Endothelial cell (in vitro differentiated cells): Measurements from ENCODE around the gene RPL22L1. TPM values are rescaled to one million over a fixed set of nuclear protein-coding genes. Genes with fewer than 3 reads are reported as not detected.

Source experiments
- DNase-seq: peaks from one replicate; pipeline ENCODE4 v3.0.0; 2021; ENCODE audit warnings: low spot score
- H3K27ac Mint-ChIP-seq: one replicate; pipeline ENCODE4 v1.8.0; 2021; ENCODE audit warnings: mixed read lengths, inconsistent platforms; ENCODE audit not compliant: unreplicated experiment
- H3K27me3 Mint-ChIP-seq: one replicate; pipeline ENCODE4 v1.8.0; 2021; ENCODE audit warnings: mild to moderate bottlenecking, moderate library complexity, mixed read lengths, inconsistent platforms; ENCODE audit not compliant: unreplicated experiment
- H3K36me3 Mint-ChIP-seq: one replicate; pipeline ENCODE4 v1.8.0; 2021; ENCODE audit warnings: mild to moderate bottlenecking, low read depth, mixed read lengths, inconsistent platforms; ENCODE audit not compliant: unreplicated experiment
- H3K4me1 Mint-ChIP-seq: one replicate; pipeline ENCODE4 v1.8.0; 2021; ENCODE audit warnings: mild to moderate bottlenecking, mixed read lengths, inconsistent platforms; ENCODE audit not compliant: unreplicated experiment
- H3K4me3 Mint-ChIP-seq: one replicate; pipeline ENCODE4 v1.8.0; 2021; ENCODE audit warnings: mild to moderate bottlenecking, mixed read lengths, inconsistent platforms; ENCODE audit not compliant: unreplicated experiment
- H3K9me3 Mint-ChIP-seq: one replicate; pipeline ENCODE4 v1.8.0; 2021; ENCODE audit warnings: mixed read lengths, inconsistent platforms; ENCODE audit not compliant: unreplicated experiment
- total RNA-seq: library from RNA; stranded (reverse); fragmentation: NEBNext Ultra II Directional; extraction: Animal tissue kit (Norgen Biotek cat#: 25700); gene quantifications from one replicate; pipeline ENCODE4 v1.2.1, GENCODE V29; 2021; ENCODE audit not compliant: unreplicated experiment
- TF ChIP-seq, protein P1 (sequence below): fragments of 200-600 bp; sonication (generic); IDR thresholded peaks from one replicate; pipeline ENCODE4 v1.5.0; 2021; ENCODE audit warnings: antibody characterized with exemption; ENCODE audit not compliant: unreplicated experiment

The RPL22L1 gene
- total RNA-seq, 1 donor from 2014 or later = 22.0 TPM

DNA sequence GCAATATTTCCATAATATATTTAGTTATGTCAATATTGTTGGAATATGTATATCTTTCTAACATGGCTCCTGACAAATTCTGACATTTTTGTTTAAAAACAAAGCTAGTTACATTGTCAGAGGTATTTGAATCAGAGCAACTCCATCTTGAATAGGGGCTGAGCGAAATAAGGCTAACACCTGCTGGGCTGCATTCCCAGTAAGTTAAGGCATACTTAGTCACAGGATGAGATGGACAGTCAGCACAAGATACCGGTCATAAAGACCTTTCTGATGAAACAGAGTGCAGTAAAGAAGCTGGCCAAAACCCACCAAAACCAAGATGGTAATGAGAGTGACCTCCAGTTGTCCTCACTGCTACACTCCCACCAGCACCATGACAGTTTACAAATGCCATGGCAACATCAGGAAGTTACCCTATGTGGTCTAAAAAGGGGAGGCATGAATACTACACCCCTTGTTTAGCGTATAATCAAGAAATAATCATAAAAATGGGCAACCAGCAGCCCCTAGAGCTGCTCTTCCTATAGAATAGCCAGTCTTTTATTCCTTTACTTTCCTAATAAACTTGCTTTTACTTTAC lies 30.4 kb downstream of the RPL22L1 start:
- H3K4me3 Mint-ChIP-seq = no peak overlapping the region
- H3K27me3 Mint-ChIP-seq = no peaks in the 10 kb centered on the region
- TF ChIP-seq, protein P1, sequence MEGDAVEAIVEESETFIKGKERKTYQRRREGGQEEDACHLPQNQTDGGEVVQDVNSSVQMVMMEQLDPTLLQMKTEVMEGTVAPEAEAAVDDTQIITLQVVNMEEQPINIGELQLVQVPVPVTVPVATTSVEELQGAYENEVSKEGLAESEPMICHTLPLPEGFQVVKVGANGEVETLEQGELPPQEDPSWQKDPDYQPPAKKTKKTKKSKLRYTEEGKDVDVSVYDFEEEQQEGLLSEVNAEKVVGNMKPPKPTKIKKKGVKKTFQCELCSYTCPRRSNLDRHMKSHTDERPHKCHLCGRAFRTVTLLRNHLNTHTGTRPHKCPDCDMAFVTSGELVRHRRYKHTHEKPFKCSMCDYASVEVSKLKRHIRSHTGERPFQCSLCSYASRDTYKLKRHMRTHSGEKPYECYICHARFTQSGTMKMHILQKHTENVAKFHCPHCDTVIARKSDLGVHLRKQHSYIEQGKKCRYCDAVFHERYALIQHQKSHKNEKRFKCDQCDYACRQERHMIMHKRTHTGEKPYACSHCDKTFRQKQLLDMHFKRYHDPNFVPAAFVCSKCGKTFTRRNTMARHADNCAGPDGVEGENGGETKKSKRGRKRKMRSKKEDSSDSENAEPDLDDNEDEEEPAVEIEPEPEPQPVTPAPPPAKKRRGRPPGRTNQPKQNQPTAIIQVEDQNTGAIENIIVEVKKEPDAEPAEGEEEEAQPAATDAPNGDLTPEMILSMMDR = no peak
- H3K27ac Mint-ChIP-seq = no peak overlapping the region
- peaks cover 11% of the 10 kb centered on the region for H3K4me1 Mint-ChIP-seq
- no peaks in the 10 kb centered on the region for H3K36me3 Mint-ChIP-seq
- DNase-seq = no peak
- H3K9me3 Mint-ChIP-seq = no peaks in the 10 kb centered on the region

DNA sequence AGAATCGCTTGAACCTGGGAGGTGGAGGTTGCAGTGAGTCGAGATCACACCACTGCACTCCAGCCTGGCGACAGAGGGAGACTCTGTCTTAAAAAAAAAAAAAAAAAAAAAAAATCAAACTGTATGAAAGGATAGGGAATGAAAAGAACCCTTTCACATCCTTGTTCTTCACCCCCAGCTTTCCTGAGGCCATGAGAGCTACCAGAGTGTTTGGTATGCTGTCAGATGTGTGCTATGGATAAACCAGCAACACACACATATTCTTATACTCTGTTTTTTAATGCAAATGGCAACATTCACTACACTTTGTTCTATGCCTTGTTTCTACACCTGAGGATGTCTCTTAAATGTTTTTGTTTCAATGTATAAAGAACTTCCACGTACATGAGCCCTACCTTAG lies 33.5 kb downstream of the RPL22L1 start:
- DNase-seq = no peak
- H3K9me3 Mint-ChIP-seq = no peaks in the 10 kb centered on the region
- H3K4me1 Mint-ChIP-seq = peaks cover 9% of the 10 kb centered on the region
- TF ChIP-seq, protein P1 = no peak
- no peaks in the 10 kb centered on the region for H3K36me3 Mint-ChIP-seq
- H3K27me3 Mint-ChIP-seq = no peaks in the 10 kb centered on the region
- H3K4me3 Mint-ChIP-seq = no peak overlapping the region
- no peak overlapping the region for H3K27ac Mint-ChIP-seq

DNA sequence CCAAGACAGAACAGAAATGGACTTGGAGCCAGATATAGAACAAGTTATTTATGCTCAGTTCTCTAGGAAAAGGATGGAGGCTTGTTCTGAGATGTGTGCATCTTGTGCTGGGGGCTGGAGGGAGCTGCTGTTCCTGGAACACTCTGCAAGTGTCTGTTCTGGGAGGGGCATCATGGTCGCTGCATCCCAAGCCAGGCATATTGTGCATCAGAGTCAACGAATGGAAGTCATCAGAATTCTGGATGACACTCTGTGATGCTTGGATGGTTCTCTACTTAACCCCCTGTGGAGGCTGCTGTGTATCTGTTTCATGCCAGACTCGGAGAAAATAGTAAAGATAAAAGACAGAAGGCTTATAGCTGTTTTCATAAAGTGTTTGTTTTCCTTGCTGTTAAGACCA lies 34.7 kb downstream of the RPL22L1 start:
- H3K4me1 Mint-ChIP-seq = peaks cover 11% of the 10 kb centered on the region
- no peaks in the 10 kb centered on the region for H3K27me3 Mint-ChIP-seq
- DNase-seq = no peak
- H3K9me3 Mint-ChIP-seq = no peaks in the 10 kb centered on the region
- no peaks in the 10 kb centered on the region for H3K36me3 Mint-ChIP-seq
- TF ChIP-seq, protein P1 = no peak
- no peak overlapping the region for H3K4me3 Mint-ChIP-seq
- H3K27ac Mint-ChIP-seq = no peak overlapping the region

DNA sequence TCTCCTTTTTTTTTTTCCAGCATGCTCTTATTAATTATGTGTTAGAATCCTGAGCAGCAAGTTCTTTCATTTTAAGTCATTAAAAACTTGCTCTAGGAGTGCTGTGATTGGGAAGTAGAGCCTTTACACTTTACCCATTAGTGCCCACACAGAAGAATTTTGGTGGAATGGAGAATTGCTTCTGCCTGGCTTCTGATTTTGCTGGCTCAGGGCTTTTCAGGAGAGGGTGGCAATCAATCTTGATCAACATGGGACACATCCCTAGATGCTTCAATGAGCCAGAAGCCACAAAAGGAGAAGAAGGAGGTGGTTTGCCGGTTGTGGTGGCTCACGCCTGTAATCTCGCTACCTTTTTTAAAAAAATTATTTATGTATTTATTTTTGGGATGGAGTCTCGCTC lies 39.4 kb downstream of the RPL22L1 start:
- Mint-ChIP-seq H3K36me3 (no peaks in the 10 kb centered on the region), H3K27me3 (no peaks in the 10 kb centered on the region), H3K9me3 (no peaks in the 10 kb centered on the region), H3K27ac (no peak overlapping the region), H3K4me1 (peaks cover 12% of the 10 kb centered on the region), H3K4me3 (no peak overlapping the region)
- TF ChIP-seq, protein P1 = no peak
- DNase-seq = no peak

DNA sequence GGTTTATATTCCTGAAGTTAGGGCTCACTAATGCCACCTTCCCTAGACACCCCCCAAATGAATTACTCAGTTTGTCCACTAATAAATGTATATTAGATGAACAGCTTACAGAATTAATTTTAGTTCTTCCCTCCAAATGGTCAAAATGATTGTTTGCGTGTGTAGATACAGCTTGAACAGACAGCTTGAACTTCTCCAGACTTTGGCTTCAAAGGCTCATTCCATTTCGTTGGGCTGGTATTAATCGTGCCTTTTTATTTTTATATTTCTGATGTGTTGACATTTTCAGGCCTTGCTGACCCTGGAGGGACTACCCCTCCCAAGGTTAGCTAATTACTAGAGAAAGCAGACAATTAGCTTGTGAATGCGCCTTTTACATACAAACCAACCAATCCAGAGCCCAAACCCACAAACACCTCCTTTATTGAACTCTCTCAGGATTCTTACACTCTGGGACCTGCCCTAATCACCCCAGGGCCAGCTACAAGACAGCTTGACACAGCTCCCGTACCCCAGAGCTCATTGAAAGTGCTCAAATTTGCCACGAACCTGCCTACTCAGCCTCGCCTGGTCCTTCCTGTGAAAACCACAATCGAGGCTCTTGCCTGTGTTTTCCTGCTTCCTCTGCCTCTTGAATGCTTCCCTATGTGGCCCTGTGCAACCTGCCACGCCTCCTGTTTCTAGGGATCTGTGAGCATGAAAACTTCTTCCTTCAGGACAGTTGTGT lies 40.3 kb downstream of the RPL22L1 start:
- no peaks in the 10 kb centered on the region for H3K27me3 Mint-ChIP-seq
- H3K9me3 Mint-ChIP-seq = no peaks in the 10 kb centered on the region
- peaks cover 12% of the 10 kb centered on the region for H3K4me1 Mint-ChIP-seq
- no peak overlapping the region for H3K27ac Mint-ChIP-seq
- no peak overlapping the region for H3K4me3 Mint-ChIP-seq
- H3K36me3 Mint-ChIP-seq = no peaks in the 10 kb centered on the region
- TF ChIP-seq, protein P1 = no peak
- peak; percentile 11 for DNase-seq
